Activated naive CD4-positive, alpha-beta T cell (primary cell): Measurements from ENCODE around the gene IFT52.

Experiments used
- DNase-seq, 4 experiments: peaks; one replicate each; lab custom pipeline; 2025; lab: John Stamatoyannopoulos, UW

Gene IFT52

DNA sequence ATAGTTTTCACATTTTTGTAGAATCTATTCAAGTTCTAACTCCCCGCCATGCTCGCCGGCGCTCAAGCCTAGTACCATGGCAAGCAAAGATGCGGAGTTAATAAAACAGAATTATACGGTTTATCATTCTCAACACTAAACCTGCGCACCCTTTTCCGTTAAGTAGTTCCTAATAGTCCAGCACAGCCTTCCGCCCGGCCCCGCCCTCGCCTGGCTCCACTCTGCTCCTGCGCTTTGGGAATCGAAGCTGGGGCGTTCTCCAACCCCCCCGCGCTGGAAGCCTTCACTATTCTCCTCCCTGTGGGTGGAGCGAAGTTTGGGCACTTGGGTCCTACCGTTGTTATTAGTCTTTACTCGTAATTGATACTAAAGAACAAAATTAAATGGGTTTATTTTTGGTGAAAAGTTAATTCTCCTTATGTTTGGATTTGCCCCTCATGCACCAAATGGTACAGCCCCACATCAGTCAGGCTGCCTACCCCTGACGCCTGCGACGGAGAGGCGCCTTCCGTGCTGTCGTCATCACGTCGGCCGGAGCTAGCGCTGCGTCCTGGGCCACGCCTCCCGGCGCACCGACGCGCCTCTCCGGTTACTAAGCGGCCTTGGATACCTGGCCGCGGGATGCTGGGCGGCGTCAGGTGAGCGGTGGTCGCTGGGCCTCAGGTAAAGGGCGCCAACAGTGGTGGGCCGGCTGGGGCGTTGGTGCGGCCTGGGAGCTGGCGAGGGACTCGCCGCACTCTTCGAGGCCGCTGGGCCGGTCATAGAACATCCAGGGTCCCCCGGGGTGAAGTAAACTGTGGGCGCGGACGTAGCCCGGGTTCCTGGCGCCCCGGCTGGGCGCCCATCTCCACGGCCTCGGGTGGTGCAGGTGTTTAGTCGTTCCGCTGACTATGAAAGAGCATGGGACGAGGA is at the start of gene IFT52:
Gene IFT52 (plus strand): TSS at position 546 of the 912 bp plus-strand sequence. CDS start 3,762 bp downstream, outside the sequence.
- peak; percentile 47 to 81 (median 63) for DNase-seq

DNA sequence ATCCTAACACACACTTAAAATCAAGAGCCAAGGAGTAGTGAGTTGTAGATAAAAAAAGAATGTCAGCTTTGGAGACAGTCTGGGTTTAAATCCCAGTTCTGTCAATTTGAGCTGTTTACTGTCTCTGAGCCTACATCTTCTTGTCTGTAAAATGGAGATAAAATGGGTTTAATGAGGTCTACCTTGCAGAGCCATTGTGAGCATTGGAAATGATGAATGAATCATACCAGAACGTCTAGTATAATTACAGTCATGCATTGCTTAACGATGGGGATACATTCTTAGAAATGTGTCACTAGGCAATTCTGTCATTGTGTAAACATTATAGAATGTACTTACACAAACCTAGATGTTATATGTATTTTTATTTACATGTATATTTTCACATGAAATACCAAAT is 49.5 kb upstream of the IFT52 start:
- no peak for DNase-seq

DNA sequence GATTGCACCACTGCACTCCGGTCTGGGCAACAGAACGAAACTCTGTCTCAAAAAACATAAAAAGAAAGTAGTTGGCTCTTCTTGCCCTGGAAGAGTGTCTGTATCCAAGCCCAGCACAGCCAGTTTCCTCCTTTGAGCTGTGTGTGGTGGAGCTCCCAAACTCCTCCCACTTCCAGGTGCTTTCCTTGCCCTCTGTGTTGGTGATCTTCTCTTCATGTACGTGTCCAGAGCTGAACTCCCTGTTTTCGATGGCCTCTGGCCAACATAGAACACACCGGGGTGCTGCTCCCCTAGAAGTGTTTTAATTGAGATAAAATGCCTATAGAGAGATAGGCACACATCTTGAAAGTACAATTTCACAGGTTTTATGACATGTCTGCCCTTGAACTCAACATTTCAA is 48.6 kb upstream of the IFT52 start:
- DNase-seq: no peak

GRCh38 chr20:43542674-43543073 is 48.1 kb upstream of the IFT52 start:
- DNase-seq: no peak

DNA sequence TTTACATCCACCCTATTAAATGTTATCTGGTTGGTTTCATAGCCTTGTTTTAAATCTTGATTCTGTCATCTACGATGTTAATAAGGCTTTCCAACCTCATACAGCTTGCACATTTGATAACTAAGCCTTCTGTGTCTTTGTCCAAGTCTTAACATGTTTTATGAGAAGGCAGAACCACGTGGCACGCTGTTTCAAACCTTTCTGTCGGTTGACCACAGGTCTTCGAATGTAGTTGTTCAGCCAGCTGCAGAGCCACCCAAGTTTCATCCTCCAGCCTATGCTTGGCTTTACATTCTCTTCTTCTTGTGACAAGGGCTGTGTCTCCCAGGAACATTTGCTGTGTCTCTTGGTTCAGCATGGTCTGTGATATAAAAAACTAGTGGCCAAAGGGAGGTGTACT is 47.6 kb upstream of the IFT52 start:
- no peak for DNase-seq

GRCh38 chr20:43544501-43544900 is 46.2 kb upstream of the IFT52 start:
- no peak for DNase-seq

GRCh38 chr20:43545837-43546578 is 44.7 kb upstream of the IFT52 start:
- no peak for DNase-seq

GRCh38 chr20:43548273-43548880 is 42.4 kb upstream of the IFT52 start:
- DNase-seq: no peak

DNA sequence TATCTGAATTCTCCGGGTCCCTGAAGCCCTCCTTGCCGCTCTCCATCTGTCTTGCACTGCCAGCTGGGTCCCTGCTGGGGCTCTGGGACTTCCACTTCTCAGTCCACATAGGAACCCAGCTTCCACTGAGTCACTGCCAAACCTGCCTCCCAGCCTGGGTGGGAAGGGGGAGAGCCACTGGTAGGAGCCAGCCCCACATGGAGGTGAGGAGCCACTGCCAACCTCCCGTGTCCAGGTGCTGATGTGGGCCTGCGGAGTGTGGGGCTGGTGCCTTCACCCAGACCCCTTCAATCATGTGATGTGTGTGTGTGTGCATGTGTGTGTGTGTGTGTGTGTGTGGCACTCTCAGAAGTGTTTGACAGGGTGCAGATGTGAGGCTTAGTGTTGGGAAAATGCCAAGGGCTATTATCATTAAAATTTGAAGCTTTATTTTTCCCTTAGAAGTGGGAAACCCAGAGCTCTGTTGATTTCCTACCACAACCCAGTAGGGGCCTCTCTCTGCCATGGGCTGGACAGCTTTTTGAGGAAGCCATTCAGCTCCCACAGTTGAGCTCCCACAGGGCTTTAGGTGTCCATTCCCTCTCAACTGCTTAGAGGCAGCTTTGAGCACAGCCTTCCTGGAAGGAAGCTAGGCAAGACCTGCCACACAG is 41.2 kb upstream of the IFT52 start:
- DNase-seq: no peak

DNA sequence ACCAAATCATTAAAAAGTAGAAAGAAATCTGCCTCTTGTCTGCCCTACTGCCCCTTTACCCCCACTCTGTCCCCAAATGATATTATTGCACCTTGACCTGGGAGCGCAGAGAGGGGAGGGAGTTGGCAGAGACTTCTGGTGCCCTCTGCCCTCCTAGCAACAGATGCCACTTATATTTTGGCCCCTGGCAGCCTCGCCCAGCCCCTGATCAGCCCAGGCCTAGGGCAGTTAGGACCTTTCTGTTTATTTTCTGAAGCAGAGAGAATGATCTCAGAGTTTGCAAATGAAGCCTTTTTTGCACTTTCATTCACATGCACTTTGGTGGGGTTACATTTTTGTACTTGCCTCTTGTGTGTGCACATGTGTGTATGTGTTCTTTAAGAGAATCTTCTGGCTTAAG is 40.3 kb upstream of the IFT52 start:
- DNase-seq: no peak

DNA sequence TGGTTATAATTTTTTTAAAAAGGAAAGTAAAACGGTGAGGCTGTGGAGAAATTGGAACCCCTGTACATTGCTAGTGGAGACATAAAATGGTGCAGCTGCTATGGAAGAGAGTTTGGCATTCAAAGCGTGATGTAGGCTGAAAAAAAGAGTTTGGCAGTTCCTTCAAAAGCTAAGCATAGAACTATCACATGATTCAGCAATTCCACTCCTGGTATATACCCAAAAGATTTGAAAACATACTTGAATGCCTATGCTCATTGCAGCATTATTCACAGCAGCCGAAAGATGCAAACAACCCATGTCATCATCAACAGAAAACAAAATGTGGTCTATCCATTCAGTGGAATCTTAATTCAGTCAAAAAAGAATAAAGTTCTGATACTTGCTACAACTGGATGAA is 36.4 kb upstream of the IFT52 start:
- no peak for DNase-seq

GRCh38 chr20:43558412-43559146 is 32.2 kb upstream of the IFT52 start, which contains the start of gene SGK2:
TSS of gene SGK2 (plus strand) at chr20:43559027. CDS start at chr20:43566496, 7,469 bp downstream.
- no peak for DNase-seq

DNA sequence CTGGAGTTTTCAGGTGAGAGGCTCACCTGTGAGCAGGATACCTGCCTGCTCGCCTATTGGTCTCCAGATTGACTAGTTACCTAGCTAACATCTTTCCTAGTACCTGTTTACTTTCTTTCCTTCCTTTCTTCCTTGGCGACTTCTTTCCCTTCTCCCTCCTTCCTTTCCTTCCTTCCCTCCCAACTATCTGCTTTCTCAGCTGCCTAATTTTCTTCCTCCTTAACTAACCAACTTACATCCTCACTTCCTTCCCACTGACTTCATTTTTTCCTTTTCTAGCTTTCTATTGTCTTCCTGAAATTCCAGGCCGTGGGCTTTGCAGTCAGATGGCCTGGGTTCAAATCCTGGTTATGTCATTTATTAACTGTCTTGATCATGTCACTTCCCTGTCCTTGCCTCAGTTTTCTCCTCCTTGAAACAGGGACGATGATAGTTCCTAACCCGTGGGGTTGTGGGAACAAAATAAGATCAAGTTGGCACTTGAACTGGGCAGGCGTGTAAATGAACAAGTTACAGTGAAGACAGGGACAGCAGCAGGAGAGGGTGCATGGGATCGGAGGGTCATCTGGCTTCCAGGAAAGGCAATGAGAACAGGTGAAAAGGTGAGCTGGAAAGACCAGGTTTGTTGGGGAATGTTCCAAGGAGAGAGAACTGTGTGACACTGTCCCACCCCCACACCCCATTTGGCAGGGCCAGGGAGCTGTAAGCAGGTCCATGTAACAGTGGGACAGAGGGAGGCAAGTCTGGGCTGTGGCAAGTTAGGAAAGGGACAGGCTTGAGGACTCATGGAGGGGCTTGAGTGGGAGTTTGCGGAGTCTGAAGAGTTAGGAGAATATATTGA is 31.4 kb upstream of the IFT52 start:
- DNase-seq: no peak

- DNase-seq: no peak
Measured at GRCh38 chr20:43560974-43561373, 29.8 kb upstream of the IFT52 start.

DNA sequence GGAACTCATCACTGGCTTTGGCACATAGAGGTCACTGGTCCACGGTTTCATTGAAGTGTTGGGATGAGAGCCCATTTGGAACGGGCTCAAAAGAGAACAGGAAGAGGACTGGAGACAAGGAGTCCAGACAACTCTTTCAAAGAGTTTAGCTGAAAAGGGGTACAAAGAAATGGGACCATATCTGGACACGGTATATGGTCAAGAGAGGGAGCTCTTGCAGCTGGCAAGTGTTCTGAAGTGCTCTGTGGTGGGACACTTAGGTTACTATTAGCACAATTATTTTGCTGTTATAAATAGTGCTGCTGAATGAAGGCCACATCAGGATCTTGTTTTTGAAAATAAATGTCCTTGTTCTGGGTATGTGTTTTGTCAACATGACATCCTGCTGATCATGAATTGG is 27.3 kb upstream of the IFT52 start:
- DNase-seq: no peak

DNA sequence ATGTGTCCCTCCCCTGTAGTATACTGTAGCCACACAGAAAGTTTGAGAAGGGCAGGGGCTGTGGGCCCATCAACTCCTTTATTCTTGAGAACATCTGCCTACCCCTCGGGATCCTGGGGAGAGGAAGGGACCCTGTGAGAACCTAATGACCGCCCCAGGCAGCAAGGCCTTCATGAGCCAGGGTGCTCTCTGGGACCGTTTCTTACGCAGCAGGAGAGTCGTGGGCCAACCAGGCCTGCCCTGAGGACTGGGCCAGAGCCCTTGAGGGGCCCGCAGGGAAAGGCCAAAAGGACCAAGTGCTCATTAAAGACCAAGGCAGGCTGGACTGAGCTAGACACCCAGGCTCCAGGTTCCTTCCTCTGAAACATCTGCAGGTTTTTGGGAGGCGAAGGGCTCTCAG is 26.7 kb upstream of the IFT52 start:
- DNase-seq: no peak

DNA sequence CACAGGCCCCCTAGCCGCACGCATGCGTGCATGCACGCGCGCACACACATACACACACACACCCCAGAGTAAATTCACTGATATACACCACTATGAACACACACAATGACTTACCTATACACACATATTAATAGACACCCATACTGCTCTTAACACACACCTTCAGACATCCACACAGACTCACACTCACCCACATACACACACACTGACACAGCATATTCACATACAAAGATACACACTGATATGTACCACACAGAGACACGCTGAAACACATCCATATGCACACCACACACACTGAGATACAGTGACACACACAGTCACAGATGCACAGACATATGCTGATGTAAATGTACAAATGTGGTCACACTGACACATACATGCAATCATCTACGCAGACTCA is 26.3 kb upstream of the IFT52 start:
- no peak for DNase-seq

DNA sequence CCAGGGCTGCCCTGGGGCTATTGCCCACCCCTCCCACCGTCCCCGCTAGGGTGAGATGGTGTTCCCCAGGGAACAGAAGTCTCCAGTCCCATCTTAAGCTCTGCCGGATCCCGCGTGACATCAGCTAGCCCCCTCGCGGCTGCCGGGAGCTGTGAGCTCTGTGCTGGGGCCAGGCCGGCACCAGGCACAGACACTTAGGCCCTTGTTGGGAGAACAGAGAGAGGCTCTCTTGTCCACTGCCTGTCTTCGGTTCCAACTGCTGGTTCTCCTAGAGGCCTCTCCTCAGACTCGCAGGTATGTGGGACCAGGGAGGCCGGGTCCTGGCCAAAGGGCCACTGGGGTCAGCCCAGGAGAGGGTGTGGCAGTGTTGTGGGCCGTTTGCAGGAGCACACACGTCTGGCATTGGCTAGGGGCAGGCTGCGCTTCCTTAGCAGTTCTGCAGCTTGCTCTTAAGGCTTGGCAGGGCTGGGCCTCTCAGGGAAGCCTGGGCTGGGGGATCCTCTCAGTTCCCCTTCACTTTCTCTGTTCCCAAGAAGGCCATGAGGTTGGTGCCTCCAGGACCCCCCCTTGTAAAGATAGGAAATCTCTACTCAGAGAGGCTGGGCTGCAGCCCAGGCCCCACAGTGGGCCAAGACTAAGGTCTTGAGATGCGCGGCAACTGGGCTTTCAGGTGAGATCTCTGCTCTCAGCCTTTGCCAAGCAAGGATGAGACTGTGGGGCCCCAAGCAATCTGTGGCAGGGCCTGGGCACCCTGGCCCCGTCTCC is 25.6 kb upstream of the IFT52 start:
- no peak for DNase-seq

DNA sequence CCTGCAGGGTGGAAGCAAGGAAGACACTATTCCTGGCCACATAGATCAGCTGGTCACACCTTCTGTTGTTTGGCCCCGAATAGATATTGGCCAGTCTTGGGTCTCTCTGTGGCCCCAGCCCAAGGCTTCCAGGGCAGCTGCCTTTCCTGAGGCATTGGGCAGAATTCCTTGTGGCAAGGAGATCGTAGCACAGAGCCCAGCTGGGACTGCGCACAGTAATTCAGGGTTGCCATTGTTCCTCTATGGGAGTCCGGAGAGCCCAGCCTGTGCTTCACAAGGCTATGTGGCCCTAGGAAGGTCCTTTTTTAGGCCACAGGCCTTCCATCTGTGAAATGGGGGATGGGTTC is 25.0 kb upstream of the IFT52 start:
- no peak for DNase-seq

DNA sequence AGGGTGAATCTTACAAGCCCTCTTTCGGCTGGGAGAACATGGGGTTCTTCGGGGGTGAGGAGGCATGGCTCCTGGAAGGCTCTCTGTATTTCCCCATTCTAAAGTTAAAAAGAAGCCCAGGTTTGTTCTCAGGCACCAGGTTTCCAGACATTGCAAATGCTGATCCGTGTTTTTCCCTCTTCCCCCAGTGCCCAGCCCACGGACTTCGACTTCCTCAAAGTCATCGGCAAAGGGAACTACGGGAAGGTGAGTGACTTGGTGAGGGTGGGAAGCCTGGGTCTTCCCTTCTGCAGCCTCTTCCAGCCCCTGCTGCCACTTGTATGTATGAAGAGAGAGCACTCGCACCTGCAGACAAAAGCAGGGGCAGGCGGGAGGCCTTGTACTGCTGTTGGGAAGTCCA is 23.3 kb upstream of the IFT52 start:
- DNase-seq: no peak
